ENCODE measurements around the gene DHRS13.
A peak's percentile ranks its signal among the peaks of the same experiment; 100 is the strongest.

The DHRS13 gene, protein sequence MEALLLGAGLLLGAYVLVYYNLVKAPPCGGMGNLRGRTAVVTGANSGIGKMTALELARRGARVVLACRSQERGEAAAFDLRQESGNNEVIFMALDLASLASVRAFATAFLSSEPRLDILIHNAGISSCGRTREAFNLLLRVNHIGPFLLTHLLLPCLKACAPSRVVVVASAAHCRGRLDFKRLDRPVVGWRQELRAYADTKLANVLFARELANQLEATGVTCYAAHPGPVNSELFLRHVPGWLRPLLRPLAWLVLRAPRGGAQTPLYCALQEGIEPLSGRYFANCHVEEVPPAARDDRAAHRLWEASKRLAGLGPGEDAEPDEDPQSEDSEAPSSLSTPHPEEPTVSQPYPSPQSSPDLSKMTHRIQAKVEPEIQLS

GRCh38 chr17:28902819-28903545 is at the start of gene DHRS13:
DHRS13 (minus strand) TSS chr17:28903079; CDS start chr17:28902944, 135 bp downstream.
- DNase-seq (ENCODE audit: low read depth, low spot score) = peak; percentile 99

DNA sequence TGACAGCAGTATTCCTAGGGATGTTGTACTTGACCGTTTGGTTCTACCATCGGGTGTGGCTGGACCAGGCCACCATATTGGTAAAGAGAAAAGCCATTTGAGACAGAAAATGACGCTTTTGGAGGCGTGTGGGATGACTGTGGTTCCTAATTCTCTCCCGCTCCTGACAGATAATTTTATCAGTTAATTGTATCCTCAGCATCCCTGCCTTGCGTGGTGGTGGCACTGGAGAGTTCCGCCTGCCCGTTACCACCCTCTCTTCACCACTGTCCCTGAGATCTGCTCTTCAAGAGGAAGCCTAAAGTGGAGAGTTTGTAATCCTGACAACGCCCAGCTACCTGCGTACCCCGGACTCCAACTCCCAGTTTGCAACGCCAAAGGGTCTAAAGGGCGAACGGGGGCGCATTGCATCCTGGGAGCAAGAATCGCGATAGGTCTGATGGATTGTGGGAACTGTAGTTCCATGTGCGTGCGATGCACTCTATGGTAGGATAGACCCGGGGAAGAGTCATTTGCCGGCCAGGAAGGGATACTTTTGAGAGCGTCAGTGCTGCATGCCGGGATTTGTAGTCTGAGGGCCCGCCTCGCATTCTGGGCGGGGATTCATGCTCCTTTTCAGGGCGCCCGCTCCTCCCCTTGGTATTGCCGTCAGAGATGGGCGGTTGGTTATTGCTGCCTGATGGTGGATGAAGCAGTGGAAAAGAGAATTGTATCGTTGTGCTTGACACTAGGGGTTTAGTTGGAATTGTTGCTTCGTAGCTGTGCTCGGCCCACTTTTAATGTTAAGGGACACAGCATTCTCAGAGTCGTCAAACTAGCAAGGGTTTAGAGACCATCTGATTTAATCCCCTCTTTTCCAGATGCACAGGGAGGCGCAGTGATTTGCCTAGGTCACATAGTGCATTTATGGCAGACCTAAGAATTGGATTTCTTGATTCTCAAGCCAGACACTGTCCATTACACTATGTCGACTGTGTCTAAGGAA is 49.4 kb upstream of the DHRS13 start:
- peak; percentile 98 for DNase-seq (ENCODE audit: low read depth, low spot score)

DNA sequence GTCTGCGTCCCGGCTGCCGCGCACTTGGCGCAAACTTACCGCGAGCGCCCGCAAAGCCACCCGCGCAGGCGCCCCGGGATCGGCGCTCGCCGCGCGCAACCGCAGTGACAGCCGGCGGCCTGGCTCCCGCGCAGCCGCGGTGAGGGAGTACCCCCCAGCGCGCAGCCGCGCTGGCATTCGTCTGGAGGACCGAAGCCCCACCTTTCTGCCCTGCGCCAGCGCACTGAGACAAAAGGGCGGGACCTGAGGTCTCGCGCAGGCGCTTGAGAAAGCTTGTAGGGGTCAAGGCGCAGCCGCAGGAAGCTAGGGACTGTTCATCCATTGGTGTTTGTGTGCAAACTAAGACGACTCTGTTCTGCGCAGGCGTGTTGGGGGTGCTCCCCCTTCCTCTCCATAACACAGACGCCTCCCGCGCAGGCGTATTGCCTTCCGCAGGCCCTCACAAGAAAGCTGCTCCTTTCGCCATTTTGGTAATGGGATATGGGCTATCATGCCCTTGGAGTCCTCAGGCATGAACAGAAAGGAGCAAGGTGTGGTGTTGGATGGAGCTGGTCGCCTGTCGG is 48.6 kb upstream of the DHRS13 start, which contains the start of gene PHF12:
PHF12 (minus strand) TSS at position 91 of the 563 bp plus-strand sequence. CDS start 558 bp downstream, outside the sequence.
- DNase-seq (ENCODE audit: low read depth, low spot score) = peak; percentile 100

DNA sequence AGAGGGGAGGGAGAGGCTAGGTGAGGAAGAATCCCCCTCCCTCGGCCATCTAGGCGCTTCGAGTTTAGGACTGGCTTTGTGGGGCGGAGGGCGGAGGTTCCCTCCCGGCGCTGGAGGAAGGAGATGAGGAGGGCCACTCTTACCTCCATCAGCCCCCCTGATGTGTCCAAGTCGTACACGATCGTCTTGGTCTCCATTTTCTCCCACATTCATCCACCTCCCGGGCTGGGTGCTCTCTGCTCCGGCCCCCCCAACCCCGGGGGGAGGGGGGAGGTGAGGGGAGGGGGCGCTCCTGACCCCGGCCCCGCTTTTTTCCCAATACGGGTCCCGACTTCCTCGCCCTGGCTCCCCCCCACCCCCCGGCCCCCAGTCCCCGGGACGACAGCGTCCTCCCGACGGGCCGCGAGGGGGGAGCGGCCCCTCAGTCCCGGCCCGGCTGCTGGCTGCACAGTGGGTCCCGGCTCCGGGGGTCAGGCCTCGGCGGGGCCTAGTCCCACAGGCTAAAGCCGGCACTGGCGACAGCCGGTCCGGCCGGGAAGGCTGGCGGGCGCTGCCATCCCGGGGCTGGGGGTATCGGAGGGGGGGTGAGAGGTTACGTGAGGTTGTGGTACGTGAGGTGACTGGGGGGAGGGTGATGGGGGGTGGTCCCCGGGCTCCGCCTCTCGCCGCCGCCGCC is 48.0 kb upstream of the DHRS13 start:
- DNase-seq (ENCODE audit: low read depth, low spot score) = no peak

GRCh38 chr17:28950017-28950751 is 47.3 kb upstream of the DHRS13 start:
- DNase-seq (ENCODE audit: low read depth, low spot score) = peak; percentile 56

- peak; percentile 81 for DNase-seq (ENCODE audit: low read depth, low spot score)
These were observed 46.5 kb upstream of the DHRS13 start for GRCh38 chr17:28949185-28950016.

- DNase-seq (ENCODE audit: low read depth, low spot score) = no peak
These were observed 46.0 kb upstream of the DHRS13 start for GRCh38 chr17:28948873-28949184.

DNA sequence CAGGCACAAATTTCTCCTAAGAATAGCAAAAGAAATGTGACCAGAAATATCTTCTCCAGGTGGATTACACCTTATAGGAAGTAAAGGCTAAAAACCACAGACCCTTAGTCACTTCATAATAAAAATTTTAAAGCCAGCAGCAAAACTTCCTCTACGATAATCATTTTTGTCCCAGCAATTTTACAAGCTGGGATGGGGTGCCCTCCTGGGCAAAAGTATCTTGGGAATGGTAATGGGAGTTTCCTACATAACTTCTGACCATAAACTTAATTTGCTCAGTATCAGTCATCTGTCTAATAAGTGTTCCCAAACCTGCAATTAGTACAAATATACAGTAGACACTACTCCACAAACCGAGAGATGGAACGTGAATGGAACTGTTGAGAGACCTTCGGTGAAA is 45.5 kb upstream of the DHRS13 start:
- no peak for DNase-seq (ENCODE audit: low read depth, low spot score)

GRCh38 chr17:28947639-28948038 is 44.8 kb upstream of the DHRS13 start:
- no peak for DNase-seq (ENCODE audit: low read depth, low spot score)

DNA sequence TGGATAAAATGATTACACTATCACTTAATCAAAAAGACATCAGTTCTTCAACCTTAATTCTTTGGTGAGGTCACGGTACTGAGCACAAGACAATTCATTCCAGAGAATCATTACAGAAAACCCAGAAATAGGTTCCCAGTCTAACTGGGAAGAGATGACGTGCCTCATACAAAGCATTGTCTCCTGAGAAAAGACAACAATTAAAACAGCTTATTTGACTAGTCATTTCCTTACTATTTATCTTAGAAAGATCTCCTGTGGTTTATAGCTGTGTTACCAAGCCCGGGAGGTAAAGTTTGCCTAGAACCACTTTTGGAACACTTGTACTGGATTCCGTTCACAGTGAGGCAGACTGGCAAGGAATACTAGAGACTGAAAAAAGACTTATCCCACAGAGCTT is 43.4 kb upstream of the DHRS13 start:
- DNase-seq (ENCODE audit: low read depth, low spot score) = no peak

GRCh38 chr17:28944862-28945741 is 42.2 kb upstream of the DHRS13 start:
- no peak for DNase-seq (ENCODE audit: low read depth, low spot score)

GRCh38 chr17:28944343-28944742 is 41.5 kb upstream of the DHRS13 start:
- DNase-seq (ENCODE audit: low read depth, low spot score) = no peak

DNA sequence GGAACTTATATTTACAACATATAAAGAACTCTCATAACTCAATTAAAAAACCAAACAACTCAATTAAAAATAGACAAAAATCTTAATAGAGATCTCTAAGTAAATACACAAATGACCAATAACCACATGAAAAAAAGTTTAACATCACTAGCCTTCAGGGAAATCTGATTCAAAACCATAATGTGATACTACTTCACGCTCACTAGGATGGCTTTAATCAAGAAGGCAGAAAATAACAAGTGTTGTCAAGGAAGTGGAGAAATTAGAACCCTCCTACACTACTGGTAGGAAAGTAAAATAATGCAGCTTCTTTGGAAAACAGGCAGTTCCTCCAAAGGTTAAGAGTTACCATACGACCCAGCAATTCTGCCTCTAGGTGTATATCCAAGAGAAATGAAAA is 40.0 kb upstream of the DHRS13 start:
- DNase-seq (ENCODE audit: low read depth, low spot score) = no peak

DNA sequence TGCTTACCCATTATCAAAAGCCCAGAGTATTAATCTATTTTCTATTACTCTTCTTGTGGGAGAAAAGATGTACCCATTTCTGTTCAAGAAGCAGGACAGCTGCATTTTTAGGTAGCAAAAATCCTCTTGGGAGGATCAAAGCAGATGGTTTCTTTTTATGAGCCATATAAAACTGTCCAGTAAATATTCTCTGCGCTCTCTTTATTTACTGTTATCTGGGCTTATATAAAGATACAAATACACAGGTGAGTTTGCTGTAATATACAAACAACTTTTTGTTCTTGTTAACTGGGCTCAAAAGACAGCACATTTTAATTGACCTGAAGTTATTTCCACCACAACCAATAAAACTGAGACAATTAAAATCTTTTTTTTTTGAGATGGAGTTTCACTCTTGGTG is 38.4 kb upstream of the DHRS13 start:
- DNase-seq (ENCODE audit: low read depth, low spot score) = no peak

GRCh38 chr17:28940675-28941074 is 37.8 kb upstream of the DHRS13 start:
- no peak for DNase-seq (ENCODE audit: low read depth, low spot score)

- DNase-seq (ENCODE audit: low read depth, low spot score) = no peak
These were observed 37.3 kb upstream of the DHRS13 start for GRCh38 chr17:28940142-28940541.

DNA sequence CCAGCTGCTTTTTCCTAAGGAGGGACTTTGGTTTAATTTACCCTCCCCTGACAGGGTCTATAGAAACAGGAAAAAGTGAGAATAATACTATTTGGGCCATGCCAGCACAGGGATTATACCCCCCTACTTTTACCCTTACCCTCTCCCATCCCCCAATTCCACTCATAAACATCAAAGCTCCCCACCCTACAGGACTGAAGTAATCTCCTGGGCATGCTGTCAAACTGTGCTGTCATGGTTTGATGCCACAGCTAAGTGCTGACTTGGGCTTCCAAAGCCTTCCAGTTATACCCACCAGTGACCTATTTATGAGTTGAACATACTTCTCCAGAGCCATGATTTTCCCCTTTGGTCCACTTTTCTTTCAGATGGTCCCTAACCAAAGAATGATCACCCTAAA is 35.7 kb upstream of the DHRS13 start:
- DNase-seq (ENCODE audit: low read depth, low spot score) = no peak

GRCh38 chr17:28937044-28937729 is 34.3 kb upstream of the DHRS13 start:
- no peak for DNase-seq (ENCODE audit: low read depth, low spot score)
